PC-9 (cell line): ENCODE data around the gene PTPRG.

Experiments
- CTCF ChIP-seq: fragments of 200-600 bp; sonication (generic); conservative IDR thresholded peaks from 2 replicates; pipeline ENCODE4 v1.6.1; 2017; ENCODE audit warnings: mixed run types, antibody characterized with exemption, mild to moderate bottlenecking, moderate library complexity
- EZH2 ChIP-seq: fragments of 200-600 bp; sonication (generic); IDR thresholded peaks from 2 replicates; pipeline ENCODE4 v1.8.0; 2017; ENCODE audit warnings: antibody characterized with exemption, low read depth

- TF ChIP-seq CTCF, result no peak
- no peak for TF ChIP-seq EZH2
These were observed 731.8 kb downstream of the PTPRG start for GRCh38 chr3:62293051-62293780.
